HG02798 (cell line): Measurements from ENCODE around the gene CCDC106.

ENCODE experiments used
- ATAC-seq: cut with Tn5 transposase; IDR thresholded peaks from one replicate; pipeline ENCODE4 v1.9.1; 2021; ENCODE audit warnings: mild to moderate bottlenecking; ENCODE audit not compliant: unreplicated experiment, poor library complexity

The CCDC106 gene

DNA sequence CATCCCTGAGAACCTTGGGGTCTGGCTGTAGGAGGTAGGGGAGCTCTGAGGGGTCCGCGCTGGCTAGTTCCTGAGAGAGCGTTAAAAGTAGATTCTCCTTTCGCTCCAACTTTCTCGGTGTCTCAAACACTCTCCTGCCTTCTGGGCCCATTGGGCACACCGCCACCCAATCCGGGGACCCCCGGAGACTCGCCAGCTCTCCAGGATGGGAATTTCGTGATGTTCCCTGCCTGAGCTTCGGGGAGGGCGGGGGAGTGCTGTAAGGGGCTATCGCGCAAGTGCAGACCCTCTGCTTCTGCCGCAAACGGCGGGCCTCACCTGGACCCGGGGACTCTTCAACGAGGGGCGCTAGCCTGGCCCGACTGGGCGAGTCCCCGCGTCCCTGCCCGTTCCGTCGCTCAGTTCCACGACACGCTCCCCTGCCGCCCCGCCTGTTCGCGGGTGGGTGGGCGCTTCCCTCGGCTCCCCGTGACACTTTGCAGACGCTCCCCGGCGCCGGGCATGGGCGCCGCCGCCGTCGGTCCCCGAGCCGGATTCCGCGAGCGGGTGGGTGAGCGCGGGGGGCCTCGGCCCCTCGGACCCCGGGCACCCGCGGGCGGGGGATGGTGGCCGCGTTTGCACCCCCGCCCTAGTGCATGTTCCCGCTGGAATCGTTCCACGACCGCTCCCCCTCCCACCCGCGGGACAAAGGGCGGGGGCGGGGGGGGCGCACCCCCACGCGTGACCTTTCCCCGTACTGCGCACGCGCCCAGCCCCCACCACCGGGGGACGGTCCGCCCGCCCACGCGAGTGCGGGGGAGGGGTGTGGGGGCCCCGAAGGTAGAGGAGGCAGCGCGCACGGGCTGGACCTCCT, at the start of gene CCDC106:
Gene CCDC106 (plus strand): TSS at position 481 of the 853 bp plus-strand sequence. CDS start 835 bp downstream, outside the sequence.
- peak; percentile 40 for ATAC-seq

DNA sequence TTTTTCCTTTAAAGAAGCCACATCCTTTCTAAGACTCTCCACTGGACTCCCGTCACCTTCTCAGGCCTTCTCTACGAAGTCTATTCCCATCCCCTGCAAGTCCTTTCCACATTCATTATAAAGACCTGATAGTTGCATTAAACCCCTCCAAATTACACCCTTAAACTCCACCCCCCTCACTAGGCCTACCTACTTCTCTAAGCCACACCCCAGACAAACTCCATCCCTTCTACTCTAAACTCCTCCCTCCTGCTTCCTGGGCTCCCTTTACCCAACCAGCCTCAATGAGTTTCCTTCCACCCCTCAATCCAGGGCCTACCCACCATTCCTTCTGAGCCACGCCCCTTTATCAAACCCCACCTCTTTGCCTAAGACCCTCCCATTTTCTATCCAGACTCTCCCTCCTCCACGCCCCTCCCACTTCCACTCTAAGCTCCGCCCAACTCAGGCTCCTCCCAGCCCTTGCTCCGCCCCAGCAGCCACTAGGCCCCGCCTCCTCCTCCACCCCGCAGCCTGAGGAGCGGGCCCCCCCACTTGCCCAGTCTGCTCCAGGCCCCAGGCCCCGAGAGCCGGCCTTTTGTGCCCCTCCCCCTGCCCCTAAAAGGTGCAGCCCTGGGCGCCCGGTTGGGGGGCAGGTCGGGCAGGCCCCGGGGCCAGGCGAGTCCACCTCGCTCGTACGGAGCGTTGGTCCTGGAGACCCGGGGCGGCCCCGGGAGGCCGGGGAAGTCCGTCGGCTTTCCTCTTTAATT, 49.1 kb upstream of the CCDC106 start:
- ATAC-seq = peak; percentile 49

DNA sequence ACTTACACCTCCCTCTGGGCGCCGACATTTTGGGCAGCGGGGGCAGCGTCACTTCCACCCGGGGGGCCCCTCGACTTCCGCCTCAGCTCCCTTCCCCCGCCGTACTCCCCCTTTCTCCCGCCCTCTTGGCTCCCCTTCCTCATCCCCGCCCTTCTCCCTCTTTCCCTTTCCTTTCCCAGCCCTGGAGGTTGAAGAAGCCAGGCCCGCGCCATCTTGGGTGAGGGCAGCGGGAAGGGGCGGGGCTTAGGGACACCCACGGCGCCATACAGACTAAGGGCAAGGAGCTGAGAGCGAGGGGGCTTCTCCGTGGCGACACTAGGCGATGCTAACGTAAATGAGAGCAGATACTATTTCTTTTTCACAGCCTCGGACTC, 48.6 kb upstream of the CCDC106 start, which contains the start of gene FIZ1:
Gene FIZ1 (minus strand): TSS at position 50 of the 374 bp plus-strand sequence. CDS start 1,652 bp downstream, outside the sequence.
- ATAC-seq = peak; percentile 61

DNA sequence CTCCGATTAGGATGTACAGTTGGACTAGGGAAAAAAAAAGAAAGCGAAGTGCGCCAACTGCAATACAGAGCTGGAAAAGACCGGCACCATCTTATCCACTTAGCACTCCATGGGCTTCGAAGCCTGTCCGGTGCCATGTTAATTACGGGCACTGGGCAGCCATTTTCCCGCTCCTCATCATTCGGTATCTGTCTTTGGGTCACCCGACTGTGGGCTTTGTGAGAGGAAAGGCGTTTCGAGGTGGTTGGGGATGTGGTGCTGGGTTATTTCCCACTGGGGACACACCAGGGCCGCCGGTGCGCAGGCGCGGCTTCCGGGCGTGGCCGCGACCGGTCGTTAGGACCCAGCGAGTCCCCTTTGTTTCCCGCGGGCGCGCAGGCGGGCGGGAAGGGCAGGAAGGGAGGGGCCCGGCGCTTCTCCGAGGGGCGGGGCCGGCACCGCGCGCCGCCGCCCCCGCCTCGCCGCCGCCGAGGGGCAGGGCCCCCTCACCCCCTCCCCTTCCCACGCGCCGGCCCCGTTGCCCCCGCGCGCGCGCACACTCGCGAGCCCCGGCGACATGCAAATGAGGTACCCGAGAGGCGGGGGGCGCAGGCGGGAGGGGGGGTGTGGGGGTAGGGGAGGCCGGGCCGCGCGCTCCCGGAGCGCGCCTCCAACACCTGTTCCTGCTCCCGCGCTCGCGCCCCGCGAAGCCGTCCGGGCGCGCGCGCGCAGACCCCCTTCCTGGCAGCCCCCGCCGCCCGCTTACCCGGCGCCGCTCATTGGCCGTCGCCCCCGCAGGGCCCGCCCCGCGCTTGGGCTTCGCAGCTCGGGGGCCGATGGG, 48.0 kb upstream of the CCDC106 start, which contains the start of gene ZNF524:
Gene ZNF524 (plus strand): TSS at position 447 of the 820 bp plus-strand sequence. CDS start 1,825 bp downstream, outside the sequence.
- peak; percentile 60 for ATAC-seq

GRCh38 chr19:55600662-55601028, 47.4 kb upstream of the CCDC106 start:
- no peak for ATAC-seq

DNA sequence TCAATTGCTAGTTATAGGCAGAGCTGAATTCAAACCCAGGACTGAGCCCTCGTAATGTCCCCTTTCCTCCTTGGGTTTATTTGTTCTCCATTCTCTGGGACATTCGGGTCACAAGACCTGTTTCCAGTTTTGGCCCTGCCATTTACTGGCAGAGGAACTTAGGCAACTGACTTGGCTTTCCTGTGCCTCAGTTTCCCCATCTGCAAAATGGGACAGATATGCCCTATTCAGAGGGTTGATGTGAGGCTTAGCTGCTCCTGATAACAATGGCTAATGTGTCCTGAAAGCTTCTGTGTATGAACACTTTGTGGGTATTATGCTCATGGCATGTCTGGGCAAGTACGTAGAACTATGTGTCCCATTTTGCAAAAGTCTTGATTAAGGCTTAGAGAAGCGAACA, 46.9 kb upstream of the CCDC106 start:
- ATAC-seq = no peak

GRCh38 chr19:55602104-55603001, 45.7 kb upstream of the CCDC106 start:
- ATAC-seq = no peak

- ATAC-seq = no peak
Measured at GRCh38 chr19:55603115-55603514, 44.9 kb upstream of the CCDC106 start.

DNA sequence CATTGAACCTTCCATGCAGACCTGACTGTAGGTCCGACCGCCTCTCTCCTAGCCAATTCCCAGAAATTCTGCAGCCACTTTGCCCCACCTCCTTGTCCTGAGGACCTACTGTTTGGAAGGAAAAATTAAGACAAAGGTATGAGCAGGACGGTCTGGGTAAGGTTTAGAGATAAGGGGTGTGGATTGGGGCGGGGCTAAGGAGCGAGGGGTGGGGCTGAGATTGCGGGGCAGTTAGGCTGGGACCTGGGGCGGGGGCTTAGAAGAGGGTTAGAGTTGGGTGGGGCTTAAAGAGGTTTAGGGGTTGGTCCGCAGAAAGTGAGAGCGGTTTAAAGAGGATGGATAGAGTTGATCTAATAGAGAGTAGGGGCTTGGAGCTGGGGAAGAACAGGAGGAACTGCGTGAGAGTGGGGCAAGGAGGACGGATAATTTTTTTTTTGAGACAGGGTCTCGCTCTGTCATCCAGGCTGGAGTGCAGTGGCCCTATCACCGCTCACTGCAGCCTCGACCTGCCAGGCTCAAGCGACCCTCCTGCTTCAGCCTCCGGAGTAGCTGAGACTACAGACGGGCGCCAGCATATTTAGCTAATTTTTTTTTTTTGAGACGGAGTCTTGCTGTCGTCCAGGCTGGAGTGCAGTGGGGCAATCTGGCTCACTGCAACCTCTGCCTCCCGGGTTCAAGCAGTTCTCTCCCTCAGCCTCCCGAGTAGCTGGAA, 44.3 kb upstream of the CCDC106 start:
- no peak for ATAC-seq

DNA sequence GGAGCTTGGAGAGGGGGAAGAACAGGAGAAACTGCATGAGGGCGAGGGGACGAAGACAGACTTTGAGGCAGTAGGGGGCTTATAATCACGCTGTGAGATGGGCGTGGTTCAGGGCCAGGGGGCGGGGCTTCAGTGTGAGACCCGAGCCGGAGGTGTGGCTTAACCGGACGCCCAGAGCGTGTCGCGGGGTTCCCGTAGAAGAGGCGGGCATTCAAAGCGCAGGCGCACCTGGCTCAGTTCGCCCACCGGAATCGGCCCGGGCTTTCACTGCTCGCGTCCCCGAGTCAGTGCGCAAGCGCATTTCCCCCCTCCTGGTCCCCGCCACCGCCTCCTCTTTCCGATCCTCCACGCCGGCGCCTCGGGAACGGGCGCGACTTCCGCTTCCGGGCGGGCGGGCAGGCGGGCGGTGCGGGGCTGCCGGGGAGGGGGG, 42.8 kb upstream of the CCDC106 start:
- peak; percentile 82 for ATAC-seq

GRCh38 chr19:55605637-55606470, 42.2 kb upstream of the CCDC106 start, which contains the start of gene ZNF865:
ZNF865 (plus strand) TSS chr19:55605647; CDS start chr19:55613619, 7,972 bp downstream.
- peak; percentile 17 for ATAC-seq

GRCh38 chr19:55606471-55606787, 41.6 kb upstream of the CCDC106 start:
- no peak for ATAC-seq

DNA sequence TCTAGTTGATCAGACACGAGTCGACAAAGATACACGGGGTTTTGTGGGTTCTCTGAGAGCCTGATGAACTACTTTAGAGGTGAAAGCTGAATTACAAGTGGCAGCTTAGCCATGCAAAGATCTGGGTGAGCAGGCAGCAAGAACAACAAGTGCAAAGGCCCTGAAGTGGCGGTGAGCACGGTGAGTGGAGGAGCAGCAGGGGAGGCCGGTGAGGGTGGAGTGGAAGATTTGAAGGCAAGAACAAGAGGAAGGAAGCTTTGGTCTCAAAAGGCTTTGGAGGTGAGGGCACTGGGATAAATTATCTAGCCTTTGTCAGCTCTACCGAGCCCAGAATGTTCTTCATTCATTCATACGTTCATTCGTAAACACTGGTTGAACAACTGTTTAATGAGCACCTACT, 41.2 kb upstream of the CCDC106 start:
- ATAC-seq = no peak

- ATAC-seq = no peak
Measured at GRCh38 chr19:55609326-55609725, 38.7 kb upstream of the CCDC106 start.

DNA sequence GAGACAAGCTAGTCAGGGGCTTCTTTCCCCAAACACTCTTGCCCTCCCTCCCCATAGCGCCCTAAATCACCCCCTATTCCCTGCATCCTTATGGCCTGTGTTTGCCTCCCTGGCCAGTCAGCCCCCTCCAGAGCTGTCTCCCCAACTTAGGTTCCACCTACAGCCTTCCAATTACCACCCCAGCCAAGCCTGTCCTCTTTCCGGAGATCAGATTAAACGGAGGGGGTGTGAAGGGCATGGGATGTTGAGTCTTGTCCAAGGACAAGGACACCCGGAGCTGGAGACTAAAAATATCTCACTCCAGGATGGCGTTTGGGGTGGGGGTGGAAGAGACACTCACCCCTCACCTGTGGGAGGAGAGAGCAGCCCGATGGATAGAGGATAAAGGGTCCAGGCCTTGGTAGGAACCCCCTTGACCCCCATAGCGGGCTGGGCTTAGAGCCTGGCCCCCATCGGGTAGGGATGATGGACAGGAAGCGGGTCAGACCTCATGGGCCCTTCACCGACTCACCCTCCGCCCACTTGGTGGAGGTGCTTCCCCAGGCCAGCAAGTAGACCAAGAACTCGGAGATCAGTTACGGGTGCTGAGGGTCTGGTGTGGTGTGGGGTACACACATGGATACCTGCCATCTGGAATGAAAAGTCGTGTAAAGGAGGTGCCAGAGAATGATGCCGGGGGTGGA, 36.6 kb upstream of the CCDC106 start:
- ATAC-seq = no peak

DNA sequence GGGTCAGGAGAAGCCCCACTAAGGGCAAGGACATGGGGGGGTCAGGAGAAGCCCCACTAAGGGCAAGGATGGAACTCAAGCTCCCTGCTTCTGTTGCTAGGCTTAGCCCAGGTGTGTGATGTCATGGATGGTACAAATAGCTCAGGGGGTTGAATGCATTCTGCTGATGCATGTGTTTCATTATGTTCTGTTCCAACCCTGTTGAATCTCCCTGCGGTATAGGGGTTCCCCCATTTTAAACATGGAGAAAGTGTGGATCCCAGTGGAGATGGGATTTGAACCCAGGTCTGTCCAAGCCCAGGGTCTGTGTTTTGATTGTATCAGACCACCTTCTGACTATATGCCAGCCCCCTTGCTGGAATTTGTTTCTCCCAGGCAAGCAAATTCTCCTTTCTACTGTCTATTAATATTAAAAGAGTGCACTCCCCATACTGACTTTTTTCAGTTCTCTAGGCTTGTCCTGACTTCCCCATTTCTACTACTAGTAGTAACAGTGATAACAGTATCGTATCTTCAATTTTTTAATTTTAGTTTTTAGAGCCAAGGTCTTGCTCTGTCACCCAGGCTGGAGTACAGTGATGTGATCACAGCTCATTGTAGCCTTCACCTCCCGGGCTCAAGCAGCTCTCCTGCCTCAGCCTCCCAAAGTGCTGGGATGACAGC, 35.9 kb upstream of the CCDC106 start:
- no peak for ATAC-seq

- no peak for ATAC-seq
Measured at GRCh38 chr19:55613396-55613795, 34.6 kb upstream of the CCDC106 start.
